GM18498 (cell line): ENCODE data around the gene TMTC2.

ENCODE experiments used
- ATAC-seq: cut with Tn5 transposase; IDR thresholded peaks from one replicate; pipeline ENCODE4 v1.9.1; 2021; ENCODE audit warnings: mild to moderate bottlenecking, moderate library complexity; ENCODE audit not compliant: unreplicated experiment

Gene TMTC2

DNA sequence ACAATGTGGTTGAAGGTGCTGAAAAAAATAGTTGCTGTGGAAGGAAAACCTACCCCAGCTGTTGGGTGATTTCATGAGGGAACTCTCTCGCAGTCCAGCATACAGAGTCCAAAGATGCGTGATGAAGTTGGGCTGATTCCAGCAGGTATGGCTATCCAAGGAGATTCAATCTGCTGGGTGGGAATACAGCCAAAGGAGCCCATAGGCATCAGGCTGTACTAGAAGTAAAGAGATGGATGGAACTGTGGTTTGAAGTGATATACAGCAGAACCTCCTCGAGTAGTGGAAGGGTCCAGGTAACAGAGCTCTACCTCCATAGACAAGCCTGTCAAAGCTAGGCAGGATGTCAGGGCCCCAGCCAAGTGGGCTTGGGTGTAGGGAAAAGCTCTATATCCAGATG lies 11.5 kb upstream of the TMTC2 start:
- no peak for ATAC-seq

DNA sequence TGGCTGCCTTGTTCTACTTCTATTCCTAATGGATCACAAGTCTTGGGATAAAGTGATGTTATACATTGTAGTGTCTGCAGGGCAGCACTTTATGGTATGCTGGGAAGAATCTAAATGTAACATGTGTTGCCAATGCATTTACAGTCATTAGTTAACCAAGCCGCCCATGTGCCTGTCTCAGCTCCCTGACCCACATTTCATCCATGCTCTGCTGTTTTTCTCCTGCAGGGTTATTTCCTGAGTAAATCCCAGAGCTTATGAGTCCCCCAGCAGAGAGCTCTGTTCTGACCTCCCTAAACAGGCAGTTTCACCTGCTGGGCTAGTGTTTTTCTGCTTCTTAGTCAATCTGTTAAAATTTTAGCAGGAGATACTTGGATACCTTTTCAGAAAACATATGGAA lies 4.4 kb upstream of the TMTC2 start:
- ATAC-seq, result no peak

DNA sequence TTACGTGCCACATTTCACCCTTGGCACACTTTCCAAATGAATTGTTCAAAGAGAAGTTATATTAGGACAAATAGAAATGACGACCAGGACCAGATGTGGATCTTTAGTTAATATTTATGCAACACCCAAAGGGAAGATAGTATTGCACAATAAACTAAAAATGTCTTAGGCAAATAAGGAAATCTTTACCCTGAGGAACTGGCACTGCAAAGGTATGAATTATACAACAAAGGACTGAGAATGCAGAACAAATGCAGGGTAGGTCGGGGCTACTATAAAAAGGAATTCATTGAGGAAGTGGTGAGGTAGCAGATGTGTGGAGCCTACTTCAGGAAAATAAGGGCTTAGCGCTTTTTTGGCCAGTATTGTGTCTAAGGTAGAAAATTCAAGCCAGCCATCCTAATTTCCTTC lies 3.9 kb upstream of the TMTC2 start:
- no peak for ATAC-seq

DNA sequence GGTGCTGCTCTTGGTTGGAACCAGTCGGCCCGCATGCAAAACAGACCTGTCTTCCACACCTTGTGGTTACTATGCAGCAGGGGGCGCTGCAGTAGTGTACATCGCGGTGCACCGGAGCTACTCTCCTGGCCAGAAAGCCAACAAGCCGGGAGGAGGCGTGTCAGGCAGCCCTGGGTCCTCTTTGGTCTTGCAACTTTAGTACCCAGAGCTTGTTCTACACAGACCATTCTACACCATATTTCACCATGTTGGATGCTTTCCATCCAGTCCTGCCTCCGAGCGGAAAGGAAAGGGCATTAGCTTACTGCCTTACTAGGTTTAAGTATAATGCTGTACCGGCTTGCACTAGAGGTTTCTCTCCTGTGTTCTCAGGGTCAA lies 927 bp upstream of the TMTC2 start:
- peak; percentile 59 for ATAC-seq

DNA sequence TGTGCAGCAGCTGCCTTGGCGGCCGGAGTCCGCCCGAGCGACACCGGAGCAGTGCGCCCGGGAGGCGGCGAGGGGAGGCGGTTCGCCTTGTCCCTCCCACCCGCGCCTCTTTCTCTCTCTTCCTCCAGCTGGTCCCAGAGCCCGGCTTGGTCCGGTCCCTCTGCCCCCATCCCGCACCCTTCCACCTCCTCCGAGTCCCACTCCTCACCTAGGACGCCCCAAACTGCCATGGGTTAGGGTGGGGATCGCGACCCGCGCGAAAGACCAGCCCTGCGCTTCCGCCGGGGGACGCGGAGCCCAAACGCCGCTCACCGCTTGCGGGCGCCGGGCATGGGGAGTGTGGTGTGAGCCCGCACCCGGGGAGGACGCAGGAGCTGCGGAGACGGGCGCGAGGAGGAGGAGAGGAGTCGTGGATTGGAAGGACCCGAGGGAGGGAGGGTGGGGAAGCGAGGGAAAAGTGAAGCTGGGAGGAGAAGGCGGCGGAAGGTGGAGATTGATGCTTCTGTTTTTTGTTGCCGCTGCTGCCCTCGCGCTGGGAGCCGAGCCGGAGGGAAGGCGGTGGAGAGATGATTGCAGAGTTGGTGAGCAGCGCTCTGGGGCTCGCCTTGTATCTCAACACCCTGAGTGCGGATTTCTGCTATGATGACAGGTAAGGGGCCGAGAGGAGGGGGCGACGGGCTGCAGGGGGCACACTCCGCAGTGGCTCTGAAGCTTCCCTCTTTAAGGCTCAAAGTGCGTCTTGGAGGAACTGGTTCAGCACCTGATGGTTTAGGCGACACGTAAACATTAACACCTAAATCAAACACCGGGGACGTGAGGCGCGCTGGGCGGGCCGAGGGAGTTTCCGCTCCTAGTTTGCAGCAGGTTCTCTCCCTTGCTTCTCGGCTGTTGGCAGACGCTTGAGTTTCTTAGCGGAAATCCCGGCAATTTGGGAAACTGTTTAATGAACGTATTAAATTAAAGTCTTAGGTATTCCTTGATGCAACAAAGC lies 610 bp downstream of the TMTC2 start:
- peak; percentile 45 for ATAC-seq

DNA sequence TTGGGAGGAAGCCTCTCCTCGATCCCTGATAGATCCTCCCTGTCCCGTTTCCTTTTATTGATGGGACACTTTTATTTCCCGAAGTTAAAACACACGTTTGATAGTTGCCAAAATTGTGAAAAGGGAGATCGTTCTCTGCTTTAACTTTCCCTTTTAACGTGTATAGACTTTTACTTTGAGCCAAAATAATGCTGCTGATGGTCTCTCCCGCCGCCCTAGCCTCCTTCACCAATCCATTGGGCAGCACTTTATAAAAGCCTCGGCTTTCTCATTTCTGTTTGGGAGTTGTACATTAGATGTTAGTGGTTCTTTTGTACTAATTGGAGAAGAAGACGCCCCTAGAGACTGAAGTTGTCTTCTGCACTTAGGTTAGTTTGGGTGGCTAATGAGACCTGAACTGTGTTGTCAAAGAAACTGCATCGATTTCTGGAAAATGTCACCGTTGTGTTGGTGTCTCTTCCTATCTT lies 1.4 kb downstream of the TMTC2 start:
- ATAC-seq, result no peak

DNA sequence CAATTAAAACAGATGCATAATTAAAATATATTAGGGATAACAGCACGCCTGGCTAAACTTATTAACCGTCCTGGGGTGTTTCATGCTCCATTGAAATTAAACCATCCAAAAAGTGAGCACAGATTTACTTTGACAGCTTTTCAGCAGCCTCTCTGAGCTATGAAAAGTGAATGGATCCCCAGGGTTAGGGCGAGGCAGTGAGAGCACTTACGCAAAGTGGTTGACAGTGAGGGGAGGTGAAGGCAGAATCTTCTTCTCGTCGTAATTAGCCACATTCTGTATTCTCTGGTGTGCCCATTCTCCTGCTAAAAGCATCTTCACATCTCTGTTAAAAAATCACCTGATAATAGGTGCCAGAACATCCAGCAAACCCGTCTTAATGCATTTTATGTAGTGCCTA lies 1.9 kb downstream of the TMTC2 start:
- ATAC-seq, result no peak

DNA sequence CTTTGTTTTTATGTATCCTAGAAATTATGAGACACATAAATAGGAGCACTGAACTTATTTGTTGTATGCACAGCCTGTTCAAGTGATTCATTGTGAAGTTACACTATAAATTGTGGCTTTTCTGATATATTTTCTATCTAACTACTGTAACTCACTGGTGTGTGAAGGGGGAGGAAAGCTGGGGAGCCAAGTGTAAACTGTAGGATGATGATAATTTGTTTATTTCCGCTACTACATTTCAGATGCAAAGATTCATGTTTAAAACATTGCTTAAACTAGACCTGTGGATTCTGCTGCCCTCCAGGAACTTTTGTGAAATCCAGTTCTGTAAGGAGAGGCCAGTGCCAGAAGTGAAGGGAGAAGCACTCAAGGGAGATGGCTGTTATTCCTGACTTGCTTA lies 3.3 kb downstream of the TMTC2 start:
- ATAC-seq, result no peak

DNA sequence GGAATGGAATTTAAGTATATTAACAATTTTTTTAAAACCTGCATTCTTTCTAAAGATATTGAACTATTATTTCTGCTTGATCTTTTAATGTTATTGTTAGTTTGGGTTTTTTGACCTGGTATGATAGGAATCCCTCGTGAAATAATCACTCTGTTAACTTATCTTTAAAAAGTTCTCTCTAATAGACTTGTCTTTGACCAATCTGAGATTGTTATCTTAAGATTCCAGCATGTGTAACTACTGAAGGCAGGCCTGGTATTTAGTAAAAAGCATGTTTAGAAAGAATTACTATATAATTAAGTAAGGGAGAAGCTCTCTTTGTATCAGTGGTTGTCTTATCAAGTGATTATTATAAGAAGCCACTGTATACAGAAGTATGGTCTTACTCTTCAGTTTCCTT lies 4.8 kb downstream of the TMTC2 start:
- no peak for ATAC-seq

DNA sequence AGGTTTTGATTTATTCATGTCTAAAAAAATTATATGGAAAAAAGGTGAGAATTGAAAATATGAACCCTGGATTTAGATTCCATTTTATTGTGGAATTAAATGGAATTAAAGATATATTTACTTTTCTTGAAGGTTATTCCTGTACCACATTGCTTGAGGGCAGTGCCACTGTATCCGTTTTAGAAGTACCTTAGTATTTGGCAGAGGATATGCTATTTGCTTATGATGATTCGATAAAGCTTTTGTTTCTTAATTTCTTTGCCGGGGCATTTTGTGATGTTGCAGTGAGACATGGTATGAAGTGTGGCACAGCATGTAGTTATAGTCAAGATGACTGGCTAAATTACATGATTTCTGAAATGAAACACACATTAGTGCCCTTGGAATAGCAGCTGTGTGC lies 7.6 kb downstream of the TMTC2 start:
- no peak for ATAC-seq

DNA sequence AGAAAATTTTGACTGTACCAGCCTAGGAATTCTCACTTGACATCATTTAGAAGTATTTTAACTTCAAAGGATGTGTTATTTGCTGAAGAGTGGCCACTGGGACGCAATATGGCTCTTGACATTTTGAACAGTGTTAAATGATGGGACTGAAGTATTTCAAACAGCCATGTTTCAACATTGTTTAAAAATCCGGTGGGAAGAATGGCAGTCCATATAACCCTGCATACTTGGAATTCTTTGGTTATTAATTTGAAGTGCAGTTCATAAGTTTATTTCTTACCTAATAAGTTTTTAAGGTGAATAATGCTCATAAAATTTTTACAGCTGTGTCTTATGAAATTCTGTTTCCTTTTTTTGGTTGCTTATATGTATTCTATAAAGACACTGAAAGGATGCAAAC lies 8.3 kb downstream of the TMTC2 start:
- no peak for ATAC-seq

DNA sequence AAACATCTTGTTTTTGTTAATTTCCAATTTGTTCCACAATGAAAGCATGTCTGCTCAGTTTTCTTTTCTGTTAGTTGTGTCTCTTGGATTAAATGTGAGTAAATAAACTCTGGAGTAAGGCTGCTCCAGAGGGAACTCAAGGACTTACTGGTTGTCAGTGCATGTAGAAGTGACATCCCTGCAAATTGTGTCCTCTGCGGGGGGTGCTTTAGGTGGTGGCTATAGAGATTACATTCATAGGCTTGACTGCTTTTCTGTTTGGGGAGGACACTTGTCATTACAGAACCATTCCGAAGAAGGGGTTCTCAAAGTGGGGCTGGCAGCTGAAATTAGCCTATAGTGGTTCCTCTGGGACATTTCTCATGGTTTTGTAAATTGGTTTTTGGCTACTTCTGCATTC lies 8.8 kb downstream of the TMTC2 start:
- ATAC-seq, result no peak

DNA sequence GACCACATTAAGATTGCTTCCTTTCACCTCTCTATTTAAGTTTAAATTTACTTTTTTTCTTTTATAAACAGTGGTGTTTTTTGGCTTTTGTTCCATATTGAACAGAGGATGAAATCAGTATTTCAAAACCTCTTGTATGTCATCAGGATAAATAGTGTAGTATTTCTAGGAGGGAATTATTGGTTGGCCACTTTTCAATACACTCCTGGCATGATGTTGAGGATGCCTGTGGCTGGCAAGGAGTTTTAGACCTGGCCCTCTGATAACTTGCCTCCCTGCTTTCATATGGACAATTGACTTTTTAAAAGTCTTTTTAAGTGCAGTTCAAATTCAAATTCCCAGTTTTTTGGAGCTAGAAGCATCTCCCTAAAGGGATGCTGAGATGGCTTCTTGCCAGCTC lies 9.8 kb downstream of the TMTC2 start:
- ATAC-seq, result no peak

DNA sequence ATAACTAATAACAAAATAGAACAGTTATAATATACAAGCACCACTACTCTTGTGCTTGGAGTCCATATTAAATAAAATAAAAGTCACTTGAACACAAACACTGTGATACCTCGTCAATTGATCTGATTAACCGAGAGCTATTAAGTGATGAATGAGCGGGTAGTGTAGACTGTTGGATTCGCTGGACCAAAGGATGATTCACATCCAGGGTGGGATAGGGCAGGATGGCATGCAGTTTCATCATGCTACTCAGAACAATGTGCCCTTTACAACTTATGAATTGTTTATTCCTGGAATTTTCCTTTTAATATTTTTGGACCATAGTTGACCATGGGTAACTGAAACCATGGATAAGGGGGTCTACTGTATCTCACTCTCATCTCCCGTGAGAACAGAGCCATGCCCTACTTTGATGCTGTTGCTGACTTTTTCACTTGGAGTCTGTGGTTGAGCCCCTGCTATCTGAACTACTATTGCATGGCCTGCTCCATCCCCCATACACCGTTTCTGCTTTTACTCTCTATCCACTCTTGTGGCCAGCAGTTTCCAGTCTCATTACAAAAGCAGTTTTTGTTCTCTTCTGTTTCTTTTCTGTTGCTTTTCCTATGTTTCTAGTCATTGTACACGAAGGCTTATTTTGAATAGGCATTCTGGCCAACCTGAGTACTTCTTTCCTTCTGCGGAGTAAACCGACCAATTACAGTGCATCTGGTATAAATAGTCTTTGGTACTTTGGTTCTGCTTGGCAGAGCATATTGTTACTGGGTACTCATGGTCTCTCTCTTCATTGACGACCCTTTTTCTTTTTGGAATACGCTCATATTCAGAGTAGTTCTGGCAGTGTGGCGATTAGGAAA lies 12.2 kb downstream of the TMTC2 start:
- ATAC-seq, result no peak

DNA sequence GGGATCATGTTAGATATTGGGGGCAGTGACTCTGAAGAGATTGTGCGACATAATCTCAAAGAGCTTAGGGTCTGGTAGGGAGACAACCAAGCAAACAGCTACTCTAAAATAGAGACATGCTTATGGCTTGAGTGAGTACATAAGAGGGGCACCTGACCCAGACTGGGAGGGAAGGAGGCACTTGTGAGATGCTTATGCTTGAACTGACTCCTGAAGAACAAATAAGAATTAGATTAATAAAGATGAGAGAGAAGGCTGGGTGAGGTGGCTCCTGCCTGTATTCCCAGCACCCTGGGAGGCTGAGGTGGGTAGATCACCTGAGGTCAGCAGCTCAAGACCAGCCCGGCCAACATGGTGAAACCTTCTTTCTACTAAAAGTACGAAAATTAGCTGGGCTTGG lies 19.1 kb downstream of the TMTC2 start:
- ATAC-seq, result no peak

DNA sequence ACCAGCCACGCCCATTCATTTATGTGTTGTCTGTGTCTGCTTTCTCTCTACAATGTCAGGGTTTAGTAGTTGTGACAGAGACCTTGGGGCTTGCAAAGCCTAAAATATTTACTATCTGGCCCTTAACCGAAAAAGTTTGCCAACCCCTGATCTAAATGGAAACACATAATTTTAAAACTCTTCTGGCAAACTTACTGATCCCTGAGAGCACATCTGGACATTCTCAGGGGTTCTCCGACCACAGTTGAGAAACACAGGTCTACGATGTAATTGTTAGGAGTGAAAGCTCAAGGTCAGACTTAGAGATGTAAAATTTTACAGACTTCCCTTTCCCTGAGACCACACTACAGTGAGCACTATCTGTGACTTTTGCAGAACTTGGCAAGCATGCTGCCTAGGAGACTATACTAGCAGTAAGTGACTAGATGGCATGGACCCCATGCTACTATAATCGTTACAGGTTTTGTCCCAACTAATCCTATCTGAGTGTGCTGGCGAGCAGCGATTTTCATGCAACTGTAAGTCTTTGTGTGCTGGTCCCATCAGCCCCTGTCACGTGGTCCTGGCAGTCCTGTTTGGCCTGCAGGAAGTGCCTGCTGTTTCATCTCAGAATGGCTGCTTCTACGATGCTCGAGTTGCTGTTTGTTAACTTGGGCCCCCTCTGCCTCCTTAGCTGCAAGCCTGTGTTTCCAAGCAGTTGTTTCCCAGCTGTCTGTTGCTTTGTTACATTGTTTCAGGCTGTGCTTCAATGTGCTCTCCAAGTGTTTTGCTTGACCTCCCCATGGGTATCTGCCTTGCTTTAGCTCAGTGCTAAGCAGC lies 21.6 kb downstream of the TMTC2 start:
- no peak for ATAC-seq

DNA sequence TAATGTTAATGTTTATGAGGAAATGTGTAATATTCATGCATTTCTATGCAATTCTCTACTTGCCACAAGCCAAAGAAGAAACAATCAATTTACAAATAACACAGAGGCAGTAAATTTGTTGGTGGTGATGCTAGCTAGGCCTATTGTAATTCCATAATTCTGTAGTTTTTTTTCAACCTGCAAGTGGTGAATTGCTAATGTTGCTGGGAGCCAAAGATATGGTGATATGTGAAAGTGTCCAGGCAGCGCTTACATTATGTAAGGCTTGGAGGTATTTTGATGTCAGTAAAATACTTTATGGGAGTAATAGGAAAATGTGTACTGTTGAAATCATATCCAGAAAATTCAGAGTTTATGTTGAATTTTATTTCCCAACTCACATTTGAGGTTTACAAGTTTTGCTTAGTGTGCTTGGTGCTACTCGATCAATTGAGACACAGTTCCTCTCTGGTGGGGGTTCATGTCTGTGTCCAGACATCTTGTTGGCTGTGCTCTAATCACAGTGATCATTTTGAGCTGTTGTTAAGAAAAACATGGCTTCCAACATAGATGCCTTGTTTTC lies 23.2 kb downstream of the TMTC2 start:
- ATAC-seq, result no peak

DNA sequence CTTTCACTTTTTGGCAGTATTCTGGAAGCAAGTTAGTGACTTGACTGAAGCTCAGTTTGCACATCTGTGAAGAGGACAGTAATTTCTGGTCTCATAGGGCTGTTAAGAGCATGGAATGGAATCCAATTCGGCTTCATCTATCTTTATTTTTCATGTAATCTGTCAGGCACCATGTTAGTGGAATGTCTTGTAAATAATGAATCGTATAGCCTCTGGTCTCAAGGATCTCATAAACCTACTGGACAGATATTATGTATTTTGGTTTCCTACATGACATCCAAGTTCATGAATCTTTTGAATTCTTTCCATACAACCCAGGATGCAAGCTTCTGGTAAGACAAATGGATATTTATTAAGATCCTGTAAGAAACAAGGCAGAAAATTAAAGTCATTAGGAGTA lies 24.0 kb downstream of the TMTC2 start:
- no peak for ATAC-seq

DNA sequence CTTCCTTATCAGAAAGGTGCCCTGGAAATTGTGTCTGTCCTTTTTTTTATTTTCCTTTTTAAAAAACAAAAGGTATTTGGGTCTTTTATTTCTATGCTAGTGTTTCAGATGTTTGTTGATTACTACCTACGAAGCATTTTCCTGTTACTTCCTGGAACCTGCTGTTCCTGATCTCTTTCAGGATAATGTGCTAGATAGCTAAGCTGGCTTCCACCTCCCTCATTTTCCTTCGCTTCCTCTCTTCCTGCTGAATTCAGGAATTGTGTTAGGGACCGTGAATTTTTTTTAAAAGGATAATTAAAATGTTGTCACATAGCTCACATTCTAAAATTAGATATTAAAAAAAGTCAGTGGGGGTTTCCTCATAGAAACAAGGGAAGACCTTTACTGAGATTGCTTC lies 27.7 kb downstream of the TMTC2 start:
- no peak for ATAC-seq

DNA sequence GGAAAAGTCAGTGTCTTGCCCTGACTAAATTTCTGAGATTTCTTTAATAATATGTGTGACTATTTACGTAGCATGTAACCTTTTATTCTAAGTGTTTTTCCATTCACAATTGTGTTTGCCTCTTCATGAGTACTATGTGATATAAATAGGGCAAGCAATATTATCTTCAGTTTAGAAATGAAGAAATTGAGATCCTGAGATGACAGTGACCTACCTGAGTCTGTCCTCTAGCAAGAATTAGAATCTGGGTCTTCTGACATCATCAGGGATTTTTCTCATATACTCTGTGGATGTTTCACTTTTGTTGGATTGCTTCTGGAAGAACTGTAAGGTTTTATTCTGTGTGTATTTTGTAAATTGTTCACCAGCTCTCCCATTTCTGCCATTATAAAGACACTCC lies 35.0 kb downstream of the TMTC2 start:
- ATAC-seq, result no peak

DNA sequence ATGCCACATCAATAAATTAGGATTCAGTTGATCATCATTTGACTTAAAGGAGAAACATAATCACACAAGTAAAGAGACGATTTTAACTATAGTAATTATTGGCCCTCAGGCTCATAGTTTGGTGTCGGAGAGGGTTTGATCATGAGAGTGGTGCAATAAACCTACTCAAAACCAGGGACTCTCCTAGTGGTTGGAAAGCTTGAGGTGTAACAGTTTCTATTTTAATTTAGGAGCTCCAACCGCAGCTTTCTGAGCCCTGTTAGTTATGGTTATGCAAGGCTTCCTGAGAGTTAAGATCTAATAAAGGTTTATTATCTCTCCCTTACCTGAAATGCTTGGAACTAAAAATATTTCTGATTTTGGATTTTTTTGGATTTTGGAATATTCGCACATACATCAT lies 36.4 kb downstream of the TMTC2 start:
- ATAC-seq, result peak; percentile 55
